HG03045 (cell line): ENCODE results near the gene UNC5B.

ENCODE experiments used
- ATAC-seq: cut with Tn5 transposase; IDR thresholded peaks from one replicate; pipeline ENCODE4 v1.9.1; 2021; ENCODE audit warnings: mild to moderate bottlenecking, moderate library complexity; ENCODE audit not compliant: unreplicated experiment

The UNC5B gene

DNA sequence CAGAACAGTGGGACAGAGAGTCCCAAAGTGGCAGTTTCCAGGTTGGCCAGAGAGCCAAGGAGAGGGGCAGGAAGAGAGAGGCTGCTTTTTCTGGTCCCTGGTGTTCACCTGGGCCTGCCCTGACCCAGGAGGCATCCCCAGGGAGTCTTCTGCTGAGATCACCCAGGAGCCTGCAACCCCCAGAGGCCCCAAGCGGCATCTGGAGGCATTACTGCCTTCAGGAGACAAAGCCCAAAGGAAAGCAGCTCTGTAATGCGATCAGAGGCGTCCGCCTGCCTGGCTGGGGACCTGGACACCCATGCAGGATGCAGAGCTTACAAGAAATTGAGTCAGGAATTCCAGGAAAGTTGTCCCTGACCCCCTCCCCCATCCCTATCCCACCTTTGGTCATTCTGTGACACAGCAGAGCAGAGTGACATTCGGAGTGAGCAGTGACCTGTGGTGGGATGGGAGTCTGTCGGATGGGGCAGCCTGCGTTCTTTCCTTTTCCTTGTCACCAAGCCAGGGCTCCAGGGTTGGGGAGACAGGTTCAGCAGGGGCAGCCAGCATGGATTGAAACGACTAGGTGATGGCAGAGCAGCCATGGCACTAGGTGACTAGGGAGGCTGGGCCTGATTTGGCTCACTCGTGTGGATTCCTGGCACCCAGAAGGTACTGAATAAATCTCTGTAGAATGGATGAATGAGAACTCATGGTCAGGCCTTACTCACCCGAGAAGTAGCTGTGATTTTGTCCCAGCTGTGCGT lies 10.4 kb downstream of the UNC5B start:
- no peak for ATAC-seq

DNA sequence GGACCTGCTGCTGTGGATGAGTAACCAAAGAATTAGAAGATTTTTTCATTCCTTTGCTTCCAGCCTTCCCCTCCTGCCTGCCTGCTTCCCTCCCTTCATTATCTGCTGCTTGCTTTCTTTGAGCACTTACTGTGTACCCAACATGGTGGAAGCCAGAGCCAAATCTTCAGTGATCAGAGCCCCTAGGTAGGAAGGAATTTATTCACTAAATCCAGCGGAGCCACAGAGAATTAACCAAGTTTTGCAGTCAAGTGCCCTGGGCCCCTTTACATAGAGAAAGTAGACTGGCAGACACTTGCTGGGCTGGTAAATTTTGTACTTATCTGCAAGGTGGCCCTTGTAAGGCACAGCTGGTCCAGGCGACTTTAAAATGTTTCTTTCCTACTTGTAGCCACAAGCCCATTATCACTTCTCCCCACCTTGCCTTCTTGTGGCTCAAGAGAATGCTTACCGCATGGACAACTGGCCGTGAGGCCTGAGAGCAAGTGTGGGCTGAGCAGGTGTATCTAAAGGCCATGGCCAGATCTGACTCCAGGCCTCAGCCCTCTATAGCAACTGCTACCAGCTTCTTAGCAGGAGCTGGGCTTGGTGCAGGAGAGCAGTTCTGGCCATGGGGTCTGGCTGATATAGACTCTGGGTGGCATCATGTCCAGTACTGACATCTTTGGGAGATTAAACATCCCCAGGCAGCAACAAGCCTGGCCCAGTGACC lies 11.1 kb downstream of the UNC5B start:
- no peak for ATAC-seq

DNA sequence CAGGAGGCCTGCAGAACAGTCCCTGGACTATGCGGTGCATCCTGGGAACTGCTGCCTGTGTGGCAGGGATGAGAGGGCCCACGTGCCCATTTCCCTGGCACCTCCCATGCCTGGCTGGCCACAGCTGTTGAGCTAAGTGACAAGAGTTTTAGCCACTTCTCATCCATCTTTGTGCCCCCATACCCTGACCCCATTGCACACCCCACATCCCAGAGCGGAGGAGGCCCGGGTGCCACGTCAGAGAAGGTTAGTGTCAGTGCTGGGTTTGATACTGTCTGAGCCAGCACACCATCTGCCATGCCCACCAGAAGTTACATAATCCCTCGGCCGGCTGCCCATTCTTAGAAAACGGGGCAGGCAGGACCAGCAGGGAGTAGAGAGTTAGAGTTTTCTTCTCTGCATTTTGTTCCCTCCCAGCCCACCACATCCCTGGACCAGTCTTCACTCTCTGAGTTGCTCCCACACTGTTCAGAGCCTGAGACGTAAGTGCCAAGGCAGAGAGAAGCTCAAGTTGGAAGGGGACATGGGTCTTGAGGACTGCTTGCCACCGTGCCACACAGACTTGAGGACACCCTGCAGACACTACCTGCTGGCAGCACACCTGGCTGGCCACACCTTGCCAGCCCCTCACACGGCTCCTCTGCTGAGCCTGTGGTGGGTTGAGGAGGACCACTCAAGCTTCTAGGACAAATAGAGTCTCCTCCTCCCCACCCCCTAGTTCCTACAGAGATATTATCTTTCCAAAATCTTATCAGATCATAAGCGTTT lies 13.1 kb downstream of the UNC5B start:
- no peak for ATAC-seq

DNA sequence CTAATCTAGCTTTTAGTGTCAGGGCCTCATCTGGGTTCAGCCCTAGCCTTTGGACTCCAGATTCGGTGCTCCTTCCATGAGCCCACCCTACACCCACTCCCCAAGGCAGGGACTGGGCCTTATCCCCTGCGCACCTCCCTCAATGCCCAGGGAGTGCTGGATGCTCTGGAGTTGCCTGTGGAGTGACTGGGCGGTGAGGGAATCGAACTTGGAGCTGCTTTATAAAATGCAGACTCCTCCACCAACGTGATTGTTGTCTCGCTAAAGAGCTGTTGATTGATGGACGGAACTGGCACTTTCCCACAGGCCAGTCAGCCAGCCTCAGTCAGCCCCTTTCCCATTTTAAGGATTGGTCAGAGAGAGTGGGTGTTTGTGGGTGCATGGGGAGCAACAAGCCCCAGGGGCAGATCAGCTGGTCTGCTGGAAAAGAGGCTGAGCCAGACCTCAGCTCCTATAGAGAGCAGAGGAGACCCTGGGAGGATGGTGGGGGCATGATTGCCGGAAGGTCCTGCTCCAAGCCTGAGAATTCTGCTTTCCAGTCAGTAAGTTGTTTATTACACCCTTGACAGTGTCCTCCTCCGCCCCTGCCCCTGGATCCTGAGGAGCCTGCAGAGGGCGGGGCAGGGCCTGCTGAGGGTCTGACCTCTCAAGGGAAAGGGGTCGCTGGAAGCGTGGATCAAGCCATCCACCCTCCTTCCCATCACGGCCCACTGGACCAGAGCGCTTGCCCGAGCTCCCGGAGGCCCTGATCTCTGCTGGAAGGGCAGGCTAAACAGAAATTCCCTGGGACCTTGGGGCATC lies 16.7 kb downstream of the UNC5B start:
- ATAC-seq = no peak

DNA sequence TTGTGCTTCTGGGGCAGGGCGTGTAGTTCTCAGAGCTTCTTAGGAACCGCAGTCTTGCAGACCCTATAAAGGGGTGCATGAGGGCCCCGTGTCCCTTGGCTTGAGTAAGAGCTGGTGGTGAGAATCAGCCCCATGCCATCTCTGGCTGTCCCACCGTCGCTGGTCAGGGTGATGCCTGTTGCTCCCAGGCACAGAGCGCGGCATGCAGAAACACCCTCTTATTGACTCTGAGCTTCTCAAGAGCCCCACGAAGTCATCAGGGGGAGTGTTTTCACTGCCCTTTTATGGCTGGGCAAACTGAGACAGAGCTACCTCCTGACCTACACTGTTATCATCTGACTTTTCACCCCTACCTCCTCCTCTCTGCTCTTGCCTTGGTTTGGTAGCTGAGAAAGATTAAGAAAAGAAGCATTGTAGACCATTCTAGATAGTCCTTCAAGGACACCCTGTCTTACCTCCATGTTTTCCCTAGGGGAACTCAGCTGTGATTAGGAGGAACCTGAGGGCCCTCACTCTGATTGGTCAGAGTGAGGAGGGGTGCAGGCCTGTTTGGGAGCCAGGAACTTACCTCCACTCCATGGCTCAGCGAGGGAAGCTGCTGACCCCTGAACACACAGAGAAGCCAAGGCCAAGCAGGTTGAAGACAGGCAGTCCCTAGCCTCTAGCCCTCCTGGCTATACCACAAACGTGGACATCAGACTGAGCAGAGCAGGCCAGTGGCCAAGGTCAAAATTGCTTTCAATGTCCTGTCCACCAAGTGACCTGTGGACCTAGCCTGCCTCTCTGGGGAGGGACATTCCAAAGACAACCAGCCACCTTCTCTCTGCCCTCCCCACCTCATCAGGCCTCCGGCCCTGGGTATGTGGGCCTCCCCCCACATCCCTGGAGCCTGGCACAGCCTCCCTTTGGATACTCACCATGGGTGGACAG lies 17.6 kb downstream of the UNC5B start:
- ATAC-seq = no peak

DNA sequence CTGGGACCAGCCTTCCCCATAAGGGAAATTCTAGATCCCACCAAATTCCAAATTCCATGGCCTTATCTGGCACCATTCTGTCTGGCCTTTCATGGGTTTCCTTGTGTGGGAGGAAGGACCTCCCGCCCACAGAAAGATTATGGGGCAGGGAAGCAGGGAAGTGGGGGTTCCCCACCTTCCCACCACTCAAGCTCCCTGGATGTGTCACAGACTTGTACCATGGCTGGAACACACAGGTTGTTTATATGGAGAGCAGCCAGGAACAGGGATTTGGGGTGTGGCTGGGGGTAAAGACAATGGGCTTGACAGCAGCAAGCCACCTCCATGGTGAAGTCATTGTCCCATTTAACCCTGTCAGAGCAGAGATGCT lies 18.3 kb downstream of the UNC5B start:
- ATAC-seq = no peak

DNA sequence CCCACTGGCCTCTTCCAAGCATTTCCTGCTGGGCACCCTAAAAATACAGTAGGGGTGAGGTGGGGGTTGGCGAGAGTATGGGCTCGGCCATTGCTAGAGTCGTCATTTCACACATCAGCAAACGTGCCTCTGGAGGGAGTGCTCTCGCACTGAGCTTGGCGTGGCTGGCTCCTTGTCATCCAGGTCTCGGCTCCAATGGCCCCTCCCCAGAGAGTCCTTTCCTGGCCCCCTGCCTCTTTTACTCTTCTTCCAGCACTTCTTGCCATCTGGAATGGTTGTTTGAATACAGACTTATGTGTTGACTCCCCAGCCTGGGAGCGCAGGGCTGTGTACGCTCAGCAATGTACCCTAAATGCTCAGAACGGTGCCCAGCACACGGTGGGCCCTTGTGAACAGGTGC lies 18.8 kb downstream of the UNC5B start:
- ATAC-seq = no peak

DNA sequence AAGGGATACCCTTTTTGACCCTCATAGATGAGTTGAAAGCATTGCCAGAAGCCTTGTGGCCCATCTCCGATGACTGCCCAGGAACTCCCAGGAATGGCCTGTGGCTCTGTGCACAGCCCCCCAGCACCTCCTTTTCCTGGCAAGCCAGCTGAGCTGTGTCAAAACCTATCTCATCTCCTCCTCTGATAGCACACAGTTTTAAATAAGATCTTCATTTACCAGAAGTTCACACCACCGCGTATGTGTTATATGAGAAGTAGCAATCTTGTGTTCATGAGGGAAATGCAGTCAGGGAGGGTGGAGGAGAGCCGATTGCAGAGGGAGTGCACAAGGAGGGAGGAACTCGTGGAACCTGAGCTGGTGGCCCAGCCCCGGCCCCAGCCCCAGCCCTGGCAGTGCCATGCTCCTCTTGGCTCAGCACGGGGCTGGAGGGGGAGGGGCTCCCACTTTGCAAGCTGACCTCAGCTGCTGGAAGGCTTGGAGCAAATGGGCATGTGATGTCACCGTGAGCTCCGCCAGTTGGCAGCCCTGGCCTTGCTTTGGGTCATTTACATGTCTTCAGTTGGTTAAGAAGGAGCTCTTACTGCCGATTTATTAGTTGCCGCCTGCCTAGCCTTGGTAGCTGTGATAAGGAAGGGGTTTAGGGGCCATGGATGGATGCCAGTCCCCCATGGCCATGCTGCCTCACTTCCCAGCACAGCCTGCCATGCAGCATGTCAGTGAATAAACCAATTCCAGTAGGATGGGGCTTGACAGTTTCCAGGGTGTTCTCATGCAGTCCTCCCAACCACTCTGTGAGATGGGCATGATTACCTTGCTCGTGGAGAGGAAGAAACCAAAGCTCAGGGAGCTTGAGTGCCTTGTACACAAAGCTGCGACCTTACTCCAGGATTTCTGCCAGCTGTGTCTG lies 20.0 kb downstream of the UNC5B start:
- no peak for ATAC-seq

DNA sequence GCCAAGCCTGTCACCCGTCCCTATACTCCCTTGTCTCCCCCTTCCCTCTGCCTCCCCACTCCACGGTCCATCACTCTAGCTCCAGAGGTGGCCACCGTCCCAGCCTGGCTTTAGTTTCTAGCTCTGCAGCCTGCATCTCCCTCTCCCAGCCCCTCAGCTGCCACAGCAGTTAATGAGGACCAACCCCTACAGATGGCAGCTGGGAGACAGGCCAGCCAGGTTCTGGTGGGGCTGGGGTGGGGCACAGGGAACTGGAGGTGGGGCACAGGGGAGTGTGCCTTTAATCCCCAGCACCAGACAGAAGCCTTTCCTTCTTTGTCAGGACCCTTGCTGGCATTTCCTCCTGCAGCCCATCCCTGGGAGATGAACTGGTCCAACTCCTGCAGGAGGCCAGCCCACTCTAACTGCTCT lies 21.1 kb downstream of the UNC5B start:
- ATAC-seq = no peak

DNA sequence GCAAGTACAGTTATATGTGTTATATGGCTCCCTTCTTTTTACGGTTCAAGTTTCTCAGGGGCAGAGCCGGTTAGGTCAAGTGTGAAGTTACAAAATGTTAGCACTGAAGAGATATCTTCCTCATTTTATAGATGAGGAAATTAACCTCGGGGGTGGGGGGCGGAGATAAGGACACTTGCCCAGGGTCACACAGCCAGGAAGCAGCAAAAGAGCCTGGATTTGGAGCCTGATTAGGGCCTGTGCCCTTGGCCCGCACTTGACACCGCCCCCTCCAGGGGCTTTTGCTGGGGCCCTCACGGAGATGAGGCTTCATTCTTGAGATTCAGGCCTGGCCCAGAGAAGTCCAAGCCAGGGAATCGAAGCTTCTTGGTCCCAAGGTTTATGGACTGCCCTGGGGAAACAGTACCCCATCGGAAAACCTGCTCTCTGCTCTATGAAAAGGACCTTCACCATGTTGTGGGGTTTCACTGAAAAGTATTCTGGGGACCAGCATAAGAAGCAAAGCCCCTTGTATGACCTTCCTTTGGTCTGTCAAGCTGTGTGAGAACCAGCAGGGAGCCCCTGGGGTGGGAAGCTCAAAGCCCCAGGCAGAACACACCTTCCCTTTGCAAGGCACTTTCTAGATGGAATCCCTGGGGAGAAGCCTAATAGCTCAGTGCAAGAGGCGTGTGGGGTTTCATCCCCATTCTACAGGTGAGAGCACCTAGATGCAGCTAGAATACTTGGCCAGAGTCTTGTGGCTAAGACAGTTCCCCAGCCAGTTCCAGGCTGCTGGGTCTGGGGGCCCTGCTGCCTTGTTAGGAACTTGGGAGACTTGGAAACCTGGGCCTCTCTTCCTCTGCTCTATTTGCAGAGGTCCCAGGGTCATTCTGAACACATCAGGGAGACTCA lies 21.9 kb downstream of the UNC5B start:
- no peak for ATAC-seq

DNA sequence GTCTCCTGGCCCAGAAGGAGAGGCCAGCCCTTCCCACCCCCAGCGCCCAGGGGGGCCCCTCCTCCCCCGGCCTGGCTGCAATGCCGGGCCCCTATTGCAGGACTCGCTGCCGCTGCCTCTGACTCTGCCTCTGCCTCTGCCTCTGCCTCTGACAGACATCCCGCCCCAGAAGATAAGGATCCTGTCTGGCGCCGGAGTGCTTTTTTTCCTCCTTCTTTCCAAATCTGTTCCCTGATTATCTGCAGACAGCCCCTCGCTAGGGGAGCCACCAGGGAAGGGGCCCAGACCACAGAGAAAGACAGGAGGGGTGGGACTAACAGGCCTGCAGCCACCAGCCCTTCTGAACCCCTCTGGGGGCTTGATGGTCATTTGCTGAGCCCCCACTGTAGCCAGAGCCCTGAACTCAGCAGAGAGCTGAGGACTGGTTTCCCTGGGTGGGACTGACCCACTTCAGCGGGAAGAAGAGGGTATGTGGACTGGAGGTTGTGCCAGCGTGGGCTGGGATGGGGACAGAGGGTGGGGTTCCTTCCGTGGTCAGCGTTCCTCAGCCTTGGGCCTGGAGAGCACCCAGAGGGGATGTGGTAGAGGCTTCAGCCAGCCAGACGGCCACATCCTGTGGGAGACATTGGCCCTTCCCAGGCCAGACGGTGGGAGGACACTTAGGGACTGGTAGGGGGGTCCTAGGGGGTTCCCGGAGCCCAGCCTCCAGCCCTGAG lies 22.8 kb downstream of the UNC5B start:
- ATAC-seq = no peak

DNA sequence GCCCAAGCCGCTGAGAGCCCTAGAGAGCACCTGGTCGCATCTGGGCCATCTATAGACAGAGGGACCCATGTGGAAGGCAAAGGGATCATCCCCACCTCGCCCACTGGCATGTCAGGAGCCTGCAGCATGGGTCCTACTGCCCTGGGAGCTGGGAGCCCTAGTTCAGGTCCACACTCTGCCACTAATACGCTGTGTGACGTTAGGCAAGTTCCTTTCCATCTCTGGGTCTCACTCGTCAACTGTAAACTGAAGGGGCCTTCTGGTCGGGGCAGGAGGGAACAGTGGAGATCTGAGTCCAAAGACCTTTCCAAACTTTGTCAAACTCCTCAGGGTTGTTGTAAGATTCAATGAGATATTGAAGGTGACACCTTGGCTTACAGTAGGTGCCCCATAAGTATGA lies 23.4 kb downstream of the UNC5B start:
- no peak for ATAC-seq

DNA sequence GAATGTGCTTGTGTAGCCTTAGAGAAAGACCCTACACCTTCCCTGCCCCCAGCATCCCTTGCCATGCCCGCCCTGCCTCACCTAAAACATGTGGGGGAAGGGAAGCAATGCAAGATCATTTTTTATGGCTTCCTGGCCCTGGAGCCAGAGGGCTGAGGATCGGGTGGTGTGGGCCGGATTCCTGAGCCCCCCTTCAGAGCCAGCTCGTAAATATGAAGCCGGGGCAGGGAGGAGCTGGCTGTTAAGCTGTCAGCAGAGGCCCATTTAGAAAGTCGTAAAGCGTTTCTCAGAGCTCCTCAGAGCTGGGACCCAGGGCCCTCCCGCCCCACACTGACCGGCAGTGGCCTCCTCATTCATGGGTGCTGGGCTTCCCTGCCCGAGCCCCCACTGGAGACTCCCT lies 23.9 kb downstream of the UNC5B start:
- no peak for ATAC-seq

DNA sequence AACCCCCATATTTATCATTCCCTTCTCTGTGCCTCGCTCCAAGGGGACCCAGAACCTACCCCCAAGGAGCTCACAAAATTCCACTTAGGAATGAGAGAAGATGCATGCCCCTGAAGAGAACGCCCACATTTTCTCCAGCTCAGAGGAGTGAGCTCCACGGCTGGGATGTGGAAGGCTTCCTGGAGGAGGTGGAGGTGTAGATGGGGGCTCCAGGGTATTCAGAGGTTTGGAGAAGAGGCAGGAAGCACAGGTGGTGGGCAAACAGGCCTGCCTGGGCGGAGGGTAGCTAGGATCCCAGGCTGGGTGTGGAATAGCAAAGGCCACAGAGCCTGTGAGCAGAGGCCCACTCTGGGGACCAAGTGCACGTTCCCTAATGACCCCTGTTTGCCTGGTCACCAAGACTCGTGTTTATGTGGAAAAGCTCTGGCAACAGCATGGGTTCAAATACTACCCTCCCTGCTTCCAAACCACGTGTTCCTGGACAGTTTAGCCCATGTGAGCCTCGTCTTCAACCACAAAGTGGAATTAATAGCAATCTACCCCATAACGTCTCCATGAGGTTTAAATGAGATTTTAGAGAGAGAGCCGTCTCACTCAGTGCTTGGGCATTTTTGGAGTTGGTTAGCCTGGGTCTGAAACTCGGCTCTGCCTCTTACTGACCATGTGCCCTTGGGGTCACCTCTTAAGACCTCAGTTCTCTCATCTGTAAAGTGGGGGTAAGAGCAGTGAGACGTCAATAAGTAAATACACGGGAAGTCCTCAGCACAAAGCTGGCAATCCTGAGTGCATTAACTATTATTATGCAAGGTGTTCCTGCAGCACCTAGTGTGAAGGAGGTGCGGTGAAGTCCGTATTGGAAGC lies 24.7 kb downstream of the UNC5B start:
- ATAC-seq = no peak

DNA sequence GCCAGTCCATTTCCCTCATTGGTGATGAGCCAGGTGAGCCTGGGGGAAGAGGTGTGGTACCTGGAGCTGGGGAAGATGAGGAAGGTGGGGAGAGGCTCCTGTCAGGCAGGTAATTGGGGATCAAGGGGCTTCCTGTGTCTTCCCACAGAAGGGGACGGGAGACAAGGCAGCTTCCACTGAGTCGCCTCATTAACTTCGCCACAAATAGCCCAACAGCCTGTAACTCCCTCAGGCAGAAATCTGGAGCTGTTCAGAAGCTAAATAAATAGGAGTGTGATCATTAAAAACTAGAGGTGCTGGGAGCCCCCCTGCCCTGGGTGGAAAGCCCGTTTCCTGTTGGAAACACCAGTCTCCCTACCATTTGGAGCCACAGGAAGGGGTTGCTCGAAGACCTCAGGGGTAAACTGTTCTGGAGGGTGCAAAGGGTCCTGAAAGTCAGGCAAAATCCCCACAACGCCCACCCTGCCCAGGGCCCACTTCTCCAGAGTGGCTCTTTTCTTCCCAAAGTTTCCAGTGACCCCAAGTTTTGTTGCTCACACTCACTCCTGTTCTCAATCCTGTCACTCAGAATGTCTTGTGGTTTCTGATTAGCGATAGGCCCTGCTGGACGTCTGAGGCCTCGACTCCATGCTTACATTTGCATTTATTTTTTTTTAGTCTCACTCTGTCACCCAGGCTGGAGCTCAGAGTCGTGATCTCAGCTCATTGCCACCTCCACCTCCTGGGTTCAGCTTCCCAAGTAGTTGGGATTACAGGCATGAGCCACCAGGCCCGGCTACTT lies 25.7 kb downstream of the UNC5B start:
- no peak for ATAC-seq

DNA sequence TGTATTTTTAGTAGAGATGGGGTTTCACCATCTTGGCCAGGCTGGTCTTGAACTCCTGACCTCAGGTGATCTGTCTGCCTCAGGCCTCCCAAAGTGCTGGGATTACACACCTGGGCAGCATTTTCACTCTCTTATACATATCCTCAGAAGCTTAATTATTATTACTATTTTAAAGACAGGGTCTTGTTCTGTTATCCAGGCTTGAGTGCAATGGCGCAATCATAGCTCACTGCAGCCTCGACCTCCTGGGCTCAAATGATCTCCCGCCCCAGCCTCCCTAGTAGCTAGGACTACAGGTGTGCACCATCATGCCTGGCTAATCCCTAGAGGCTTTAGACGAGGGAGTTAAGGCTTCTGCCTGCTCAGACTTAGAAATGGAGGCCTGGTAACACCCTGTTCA lies 26.3 kb downstream of the UNC5B start:
- ATAC-seq = no peak
